Activated naive CD4-positive, alpha-beta T cell treated with anti-CD3 and anti-CD28 coated beads, Interleukin-2, amount 50 U/mL, for 24 hours (primary cell): ENCODE measurements around the gene TMEM60.

Experiments
- H3K27ac Mint-ChIP-seq: one replicate; pipeline ENCODE4 v1.8.0; 2021; ENCODE audit warnings: mild to moderate bottlenecking, mixed read lengths
- H3K27me3 Mint-ChIP-seq: one replicate; pipeline ENCODE4 v1.8.0; 2021; ENCODE audit warnings: mixed read lengths
- H3K36me3 Mint-ChIP-seq: one replicate; pipeline ENCODE4 v1.8.0; 2021; ENCODE audit warnings: mixed read lengths
- H3K4me1 Mint-ChIP-seq: one replicate; pipeline ENCODE4 v1.8.0; 2021; ENCODE audit warnings: mixed read lengths
- H3K4me3 Mint-ChIP-seq: one replicate; pipeline ENCODE4 v1.8.0; 2021; ENCODE audit warnings: mild to moderate bottlenecking, mixed read lengths
- H3K9me3 Mint-ChIP-seq: one replicate; pipeline ENCODE4 v1.8.0; 2021; ENCODE audit warnings: mixed read lengths

TMEM60 gene

GRCh38 chr7:77765906-77766800, 32.1 kb downstream of the TMEM60 start:
- Mint-ChIP-seq H3K27me3 (no peaks in the 10 kb centered on the region), H3K4me1 (peaks cover 27% of the 10 kb centered on the region), H3K27ac (peak overlapping the region; percentile 86), H3K36me3 (peaks cover 5% of the 10 kb centered on the region), H3K4me3 (no peak overlapping the region), H3K9me3 (no peaks in the 10 kb centered on the region)

GRCh38 chr7:77765481-77765880, 32.8 kb downstream of the TMEM60 start:
- Mint-ChIP-seq H3K27ac (no peak overlapping the region), H3K27me3 (no peaks in the 10 kb centered on the region)

GRCh38 chr7:77760809-77761453, 37.3 kb downstream of the TMEM60 start:
- no peaks in the 10 kb centered on the region for H3K36me3 Mint-ChIP-seq
- no peaks in the 10 kb centered on the region for H3K9me3 Mint-ChIP-seq
- no peak overlapping the region for H3K4me3 Mint-ChIP-seq
- H3K27ac Mint-ChIP-seq: no peak overlapping the region
- peaks cover 47% of the 10 kb centered on the region for H3K4me1 Mint-ChIP-seq
- H3K27me3 Mint-ChIP-seq: no peaks in the 10 kb centered on the region

More at GRCh38 chr7:77765481-77765880, 32.8 kb downstream of the TMEM60 start:
- no peak overlapping the region for H3K4me3 Mint-ChIP-seq
- H3K9me3 Mint-ChIP-seq: no peaks in the 10 kb centered on the region
- peaks cover 29% of the 10 kb centered on the region for H3K4me1 Mint-ChIP-seq
- H3K36me3 Mint-ChIP-seq: peaks cover 5% of the 10 kb centered on the region

DNA sequence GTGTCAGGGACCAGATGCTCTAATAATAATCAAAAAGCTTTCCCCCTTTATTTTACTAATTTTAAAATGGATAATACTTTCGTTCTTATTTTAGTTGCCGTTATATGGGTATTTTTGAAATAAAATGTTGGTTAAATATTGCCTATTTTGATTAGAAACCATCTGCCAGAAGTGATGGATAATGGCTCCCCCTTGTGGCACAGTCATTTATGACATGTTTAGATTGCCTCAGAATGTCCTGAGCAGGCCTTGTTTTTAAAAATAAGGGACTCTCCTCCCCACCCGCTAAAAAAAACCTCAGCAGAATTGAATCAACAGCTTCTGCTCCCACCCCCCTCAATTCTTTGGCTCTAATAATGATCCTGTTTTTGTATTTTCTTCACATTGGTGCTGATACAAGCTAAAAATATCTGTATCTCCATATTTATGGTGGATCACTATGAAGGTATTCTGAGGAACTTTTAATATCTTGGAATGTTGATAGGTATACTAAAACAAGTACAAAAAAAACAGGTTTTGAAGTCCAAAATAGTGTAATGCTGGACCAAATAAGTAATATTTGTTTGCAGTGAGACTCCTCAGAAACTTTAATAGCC, 38.8 kb downstream of the TMEM60 start:
- H3K9me3 Mint-ChIP-seq: no peaks in the 10 kb centered on the region
- H3K27ac Mint-ChIP-seq: peak overlapping the region; percentile 80
- H3K36me3 Mint-ChIP-seq: no peaks in the 10 kb centered on the region
- H3K4me3 Mint-ChIP-seq: no peak overlapping the region
- H3K27me3 Mint-ChIP-seq: no peaks in the 10 kb centered on the region
- peaks cover 50% of the 10 kb centered on the region for H3K4me1 Mint-ChIP-seq

DNA sequence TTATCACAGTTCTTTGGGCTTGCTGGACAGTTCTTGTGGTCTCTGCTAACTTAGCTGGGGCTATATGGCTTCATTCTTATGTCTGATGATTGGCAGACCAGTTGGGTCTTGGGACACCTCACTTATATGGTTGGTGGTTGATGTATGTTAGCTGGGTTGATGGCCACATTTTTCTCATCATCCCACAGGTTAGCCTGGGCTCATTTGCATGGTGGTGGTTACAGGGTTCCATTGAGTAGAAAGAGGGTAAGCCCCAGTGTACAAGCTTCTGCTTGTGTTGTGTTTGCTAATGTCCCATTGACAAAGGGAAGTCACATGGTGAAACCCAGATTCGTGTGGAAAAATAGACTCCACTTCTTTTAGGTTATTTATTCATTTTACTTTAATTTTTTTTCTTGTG, 40.6 kb downstream of the TMEM60 start:
- H3K27ac Mint-ChIP-seq: peak overlapping the region; percentile 55
- H3K4me1 Mint-ChIP-seq: peaks cover 53% of the 10 kb centered on the region
- H3K4me3 Mint-ChIP-seq: no peak overlapping the region

GRCh38 chr7:77753173-77753572, 45.1 kb downstream of the TMEM60 start:
- H3K36me3 Mint-ChIP-seq: peaks cover 5% of the 10 kb centered on the region
- H3K4me3 Mint-ChIP-seq: no peak overlapping the region
- no peaks in the 10 kb centered on the region for H3K27me3 Mint-ChIP-seq
- peaks cover 62% of the 10 kb centered on the region for H3K4me1 Mint-ChIP-seq
- H3K27ac Mint-ChIP-seq: peak overlapping the region; percentile 82
- no peaks in the 10 kb centered on the region for H3K9me3 Mint-ChIP-seq

More for the DNA sequence above, 40.6 kb downstream of the TMEM60 start:
- Mint-ChIP-seq H3K36me3 (no peaks in the 10 kb centered on the region), H3K27me3 (no peaks in the 10 kb centered on the region), H3K9me3 (no peaks in the 10 kb centered on the region)

- Mint-ChIP-seq H3K9me3 (no peaks in the 10 kb centered on the region), H3K4me3 (no peak overlapping the region), H3K36me3 (peaks cover 10% of the 10 kb centered on the region), H3K4me1 (peaks cover 64% of the 10 kb centered on the region), H3K27ac (no peak overlapping the region), H3K27me3 (no peaks in the 10 kb centered on the region)
These were observed 46.2 kb downstream of the TMEM60 start for GRCh38 chr7:77752016-77752415.

DNA sequence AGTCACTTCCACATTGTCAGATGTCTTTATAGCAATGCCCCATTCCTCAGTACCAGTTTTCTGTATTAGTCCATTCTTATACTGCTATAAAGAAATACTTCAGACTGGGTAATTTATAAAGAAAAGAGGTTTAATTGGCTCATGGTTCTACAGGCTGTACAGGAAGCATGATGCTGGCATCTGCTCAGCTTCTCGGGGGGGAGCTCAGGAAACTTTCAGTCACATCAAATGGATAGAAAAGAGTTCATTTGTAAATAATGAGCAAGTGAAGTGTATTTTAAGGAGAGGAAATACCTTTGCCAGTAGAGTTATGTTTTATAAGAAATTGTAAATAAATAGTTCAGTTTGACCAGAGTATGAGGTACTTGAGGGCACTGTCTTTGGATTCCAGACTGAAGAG, 50.5 kb downstream of the TMEM60 start:
- Mint-ChIP-seq H3K27ac (peak overlapping the region; percentile 72), H3K4me1 (peaks cover 56% of the 10 kb centered on the region), H3K27me3 (no peaks in the 10 kb centered on the region)

DNA sequence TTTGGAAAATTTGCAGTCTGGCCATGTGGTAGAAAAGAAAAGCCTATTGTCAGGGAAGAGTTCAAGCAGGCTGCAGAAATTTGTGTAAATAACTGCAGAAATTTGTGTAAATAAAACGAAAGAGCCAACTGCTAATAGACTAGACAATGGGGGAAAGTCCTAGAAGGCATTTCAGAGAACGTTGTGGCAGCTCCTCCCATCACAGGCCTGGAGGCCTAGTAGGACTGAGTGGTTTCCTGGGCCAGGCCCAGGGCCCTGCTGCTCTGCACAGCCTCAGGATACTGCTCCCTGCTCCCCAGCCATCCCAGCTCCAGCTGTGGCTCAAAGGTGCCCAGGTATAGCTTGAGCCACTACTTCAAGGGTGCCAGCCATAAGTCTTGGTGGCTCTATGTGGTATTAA, 51.1 kb downstream of the TMEM60 start:
- H3K4me3 Mint-ChIP-seq: no peak overlapping the region
- no peak overlapping the region for H3K27ac Mint-ChIP-seq
- H3K36me3 Mint-ChIP-seq: peaks cover 17% of the 10 kb centered on the region

More for the DNA sequence above, 50.5 kb downstream of the TMEM60 start:
- Mint-ChIP-seq H3K4me3 (no peak overlapping the region), H3K36me3 (peaks cover 17% of the 10 kb centered on the region), H3K9me3 (no peaks in the 10 kb centered on the region)

DNA sequence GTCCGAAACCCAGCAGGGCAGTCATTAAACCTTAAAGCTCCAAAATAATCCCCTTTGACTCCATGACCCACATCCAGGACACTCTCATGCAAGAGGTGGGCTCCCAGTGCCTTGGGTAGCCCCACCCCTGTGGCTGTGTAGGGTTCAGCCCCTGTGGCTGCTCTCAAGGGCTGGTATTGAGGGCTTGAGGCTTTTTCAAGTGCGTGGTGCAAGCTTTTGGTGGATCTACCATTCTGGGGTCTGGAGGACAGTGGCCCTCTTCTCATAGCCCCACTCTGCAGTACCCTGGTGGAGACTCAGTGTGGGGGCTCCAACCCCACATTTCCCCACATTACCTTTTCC, 51.4 kb downstream of the TMEM60 start:
- H3K4me1 Mint-ChIP-seq: peaks cover 48% of the 10 kb centered on the region
- H3K9me3 Mint-ChIP-seq: no peaks in the 10 kb centered on the region
- no peak overlapping the region for H3K4me3 Mint-ChIP-seq
- no peak overlapping the region for H3K27ac Mint-ChIP-seq
- peaks cover 17% of the 10 kb centered on the region for H3K36me3 Mint-ChIP-seq
- no peaks in the 10 kb centered on the region for H3K27me3 Mint-ChIP-seq

More for the DNA sequence above, 51.1 kb downstream of the TMEM60 start:
- Mint-ChIP-seq H3K27me3 (no peaks in the 10 kb centered on the region), H3K4me1 (peaks cover 51% of the 10 kb centered on the region), H3K9me3 (no peaks in the 10 kb centered on the region)

DNA sequence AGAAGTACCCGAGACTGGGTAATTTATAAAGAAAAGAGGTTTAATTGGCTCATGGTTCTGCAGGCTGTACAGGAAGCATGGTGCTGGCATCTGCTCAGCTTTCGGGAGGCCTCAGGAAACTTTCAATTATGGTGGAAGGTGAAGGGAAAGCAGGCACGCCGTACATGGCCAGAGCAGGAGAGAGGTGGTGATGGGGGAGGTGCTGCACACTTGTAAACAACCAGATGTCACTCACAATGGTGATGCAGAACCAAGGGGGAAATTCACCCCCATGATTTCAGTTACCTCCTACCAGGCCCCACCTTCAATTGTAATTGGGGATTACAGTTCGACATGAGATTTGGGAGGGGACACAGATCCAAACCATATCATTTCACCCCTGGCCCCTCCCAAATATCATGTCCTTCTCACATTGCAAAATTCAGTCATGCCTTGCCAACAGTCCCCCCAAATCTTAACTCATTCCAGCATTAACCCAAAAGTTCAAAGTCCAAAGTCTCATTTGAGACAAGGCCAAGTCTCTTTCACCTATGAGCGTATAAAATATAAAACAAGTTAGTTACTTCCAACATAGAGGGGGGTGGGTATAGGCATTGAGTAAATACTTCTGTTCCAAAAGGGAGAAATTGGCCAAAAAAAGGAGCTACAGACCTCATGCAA, 51.9 kb downstream of the TMEM60 start:
- Mint-ChIP-seq H3K36me3 (peaks cover 17% of the 10 kb centered on the region), H3K27me3 (no peaks in the 10 kb centered on the region), H3K4me3 (no peak overlapping the region), H3K4me1 (peaks cover 48% of the 10 kb centered on the region), H3K27ac (no peak overlapping the region), H3K9me3 (no peaks in the 10 kb centered on the region)

DNA sequence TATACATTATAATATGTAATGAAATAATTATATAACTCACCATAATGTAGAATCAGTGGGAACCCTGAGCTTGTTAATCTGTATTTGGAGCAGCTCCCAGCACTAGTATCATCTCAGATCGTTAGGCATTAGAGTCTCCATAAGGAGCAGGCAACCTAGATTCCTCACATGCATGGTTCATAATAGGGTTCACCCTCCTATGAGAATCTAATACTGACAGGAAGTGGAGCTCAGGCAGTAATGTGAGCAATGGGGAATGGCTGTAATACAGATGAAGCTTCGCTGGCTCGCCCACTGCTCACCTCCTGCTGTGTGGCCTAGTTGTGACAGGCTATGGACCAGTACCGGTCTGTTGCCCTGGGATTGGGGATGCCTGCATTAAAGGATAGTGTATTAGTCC, 52.5 kb downstream of the TMEM60 start:
- H3K4me3 Mint-ChIP-seq: no peak overlapping the region
- no peaks in the 10 kb centered on the region for H3K9me3 Mint-ChIP-seq
- peaks cover 17% of the 10 kb centered on the region for H3K36me3 Mint-ChIP-seq
- H3K27me3 Mint-ChIP-seq: no peaks in the 10 kb centered on the region
- no peak overlapping the region for H3K27ac Mint-ChIP-seq
- peaks cover 44% of the 10 kb centered on the region for H3K4me1 Mint-ChIP-seq
